ENCODE measurements around the gene HSPA9. TPM values are rescaled to one million over a fixed set of nuclear protein-coding genes. Genes with fewer than 3 reads are reported as not detected.

Gene HSPA9
- total and polyA plus RNA-seq, 9 of the 15 experiments (the other 6 are each of a cell fraction or from before 2014, with no cell fraction given) = 195 to 583 (median 514) TPM

DNA sequence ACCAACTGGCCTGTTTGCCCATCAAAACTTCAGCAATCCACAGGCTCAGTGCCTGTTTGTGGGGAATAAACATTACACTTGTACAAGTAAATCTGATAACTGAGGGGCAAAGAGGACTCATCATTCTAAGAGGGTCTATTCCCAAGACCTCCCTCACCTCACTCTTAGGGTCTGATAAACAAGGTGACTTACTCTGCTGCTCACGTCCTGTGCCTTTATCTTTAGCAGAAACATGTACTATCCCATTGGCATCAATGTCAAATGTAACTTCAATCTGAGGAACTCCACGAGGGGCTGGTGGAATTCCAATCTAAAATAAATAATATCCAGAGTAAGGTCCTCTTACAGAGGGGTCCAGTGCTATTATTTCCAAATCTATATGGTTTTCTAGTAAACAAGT, 17.5 kb downstream of the HSPA9 start (continued):
- TF ChIP-seq, protein P1, sequence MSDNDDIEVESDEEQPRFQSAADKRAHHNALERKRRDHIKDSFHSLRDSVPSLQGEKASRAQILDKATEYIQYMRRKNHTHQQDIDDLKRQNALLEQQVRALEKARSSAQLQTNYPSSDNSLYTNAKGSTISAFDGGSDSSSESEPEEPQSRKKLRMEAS (CRISPR knock-in tag; IDR thresholded peaks at IDR 0.05) = no peak
- TF ChIP-seq MTA1 (IDR thresholded peaks at IDR 0.05; ENCODE audit: borderline replicate concordance) (no peak), HDGF (IDR thresholded peaks at IDR 0.05) (no peak), KLF1 (tag; IDR thresholded peaks at IDR 0.05) (no peak), ZNF444 (CRISPR knock-in tag; IDR thresholded peaks at IDR 0.05) (no peak), TAF1 (IDR thresholded peaks at IDR 0.05; ENCODE audit: control insufficient read depth, extremely low read depth, insufficient read depth, low read length, severe bottlenecking) (no peak)

DNA sequence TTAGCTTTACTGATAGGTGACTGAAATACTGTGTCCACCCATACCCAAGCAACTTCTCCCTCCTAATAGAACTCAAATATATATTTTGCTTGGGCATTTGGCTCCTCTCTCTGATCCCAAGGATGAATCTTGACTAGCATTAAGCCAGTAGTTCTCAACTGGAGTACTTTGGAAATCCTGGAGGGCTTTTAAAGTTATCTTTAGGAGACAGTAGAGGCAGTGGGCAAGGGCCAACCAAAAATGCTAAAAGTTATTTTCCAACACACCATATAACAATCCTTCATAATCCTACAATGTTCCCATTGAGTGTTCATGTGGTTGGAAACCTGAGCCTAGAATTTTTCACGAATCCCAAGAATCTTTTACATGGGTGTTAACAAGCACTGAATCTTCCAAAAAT, 21.1 kb downstream of the HSPA9 start:
- TF ChIP-seq ZNF174 (CRISPR knock-in tag; IDR thresholded peaks at IDR 0.05) (no peak), FOXJ2 (tag; IDR thresholded peaks at IDR 0.05) (0 out of 2 replicates have a peak, but pooled peaks have one; percentile 19), PML (IDR thresholded peaks at IDR 0.05; ENCODE audit: low read length) (peak; percentile 13; the same call in 1 of the 2 replicates), POLR2AphosphoS5 (IDR thresholded peaks at IDR 0.05; ENCODE audit: control insufficient read depth, insufficient read depth, low read depth, low read length) (peak; percentile 7; the same call in 1 of the 2 replicates), HDAC2 (IDR thresholded peaks at IDR 0.05) (no peak), PRPF4 (IDR thresholded peaks at IDR 0.05; ENCODE audit: insufficient read depth, low read depth, low read length, poor library complexity, severe bottlenecking) (no peak), NFATC3 (IDR thresholded peaks at IDR 0.05) (0 out of 2 replicates have a peak, but pooled peaks have one; percentile 7), POLR2A (conservative IDR thresholded peaks at IDR 0.05) (0 out of 2 replicates have a peak, but pooled peaks have one; percentile 36)
- TF ChIP-seq, protein P2, sequence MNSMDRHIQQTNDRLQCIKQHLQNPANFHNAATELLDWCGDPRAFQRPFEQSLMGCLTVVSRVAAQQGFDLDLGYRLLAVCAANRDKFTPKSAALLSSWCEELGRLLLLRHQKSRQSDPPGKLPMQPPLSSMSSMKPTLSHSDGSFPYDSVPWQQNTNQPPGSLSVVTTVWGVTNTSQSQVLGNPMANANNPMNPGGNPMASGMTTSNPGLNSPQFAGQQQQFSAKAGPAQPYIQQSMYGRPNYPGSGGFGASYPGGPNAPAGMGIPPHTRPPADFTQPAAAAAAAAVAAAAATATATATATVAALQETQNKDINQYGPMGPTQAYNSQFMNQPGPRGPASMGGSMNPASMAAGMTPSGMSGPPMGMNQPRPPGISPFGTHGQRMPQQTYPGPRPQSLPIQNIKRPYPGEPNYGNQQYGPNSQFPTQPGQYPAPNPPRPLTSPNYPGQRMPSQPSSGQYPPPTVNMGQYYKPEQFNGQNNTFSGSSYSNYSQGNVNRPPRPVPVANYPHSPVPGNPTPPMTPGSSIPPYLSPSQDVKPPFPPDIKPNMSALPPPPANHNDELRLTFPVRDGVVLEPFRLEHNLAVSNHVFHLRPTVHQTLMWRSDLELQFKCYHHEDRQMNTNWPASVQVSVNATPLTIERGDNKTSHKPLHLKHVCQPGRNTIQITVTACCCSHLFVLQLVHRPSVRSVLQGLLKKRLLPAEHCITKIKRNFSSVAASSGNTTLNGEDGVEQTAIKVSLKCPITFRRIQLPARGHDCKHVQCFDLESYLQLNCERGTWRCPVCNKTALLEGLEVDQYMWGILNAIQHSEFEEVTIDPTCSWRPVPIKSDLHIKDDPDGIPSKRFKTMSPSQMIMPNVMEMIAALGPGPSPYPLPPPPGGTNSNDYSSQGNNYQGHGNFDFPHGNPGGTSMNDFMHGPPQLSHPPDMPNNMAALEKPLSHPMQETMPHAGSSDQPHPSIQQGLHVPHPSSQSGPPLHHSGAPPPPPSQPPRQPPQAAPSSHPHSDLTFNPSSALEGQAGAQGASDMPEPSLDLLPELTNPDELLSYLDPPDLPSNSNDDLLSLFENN (IDR thresholded peaks at IDR 0.05; ENCODE audit: low read depth in 2 of 2, low read length in 2 of 2) = 0 out of 4 replicates have a peak, but pooled peaks of 1 of the 2 experiments have one; percentile 4
- H3K27me3 ChIP-seq (ENCODE audit: control insufficient read depth in 2 of 2, insufficient read depth in 2 of 2, low read length in 2 of 2) = no peaks in the 10 kb centered on the region
- in situ Hi-C loops (cut with MboI) = no loop called here
- POLR2A ChIA-PET = interaction anchor here (1.3 to 7.8 kb wide), 4 partner anchors 10 to 21 kb away, joined by 6 to 73 read pairs (median 36); partner anchors contain the start of genes ETF1 and HSPA9
- H3K4me3 ChIP-seq = no peak overlapping the region
- H3K27ac ChIP-seq (ENCODE audit: extremely low read depth, low read depth, low read length) = no peak overlapping the region
- ATAC-seq = peak; percentile 22
- BruUV-seq (replicated peaks) = no TSS peak
- H3K4me1 ChIP-seq (replicated peaks in 1 of 2; ENCODE audit: control insufficient read depth in 2 of 2, insufficient read depth in 2 of 2, low read length in 2 of 2) = no peaks in the 10 kb centered on the region
- no peak for FAIRE-seq
- H4K20me1 ChIP-seq (replicated peaks; ENCODE audit: control insufficient read depth, insufficient read depth, low read length) = peaks cover 16% of the 10 kb centered on the region; the same call in 1 of the 2 replicates
- no peaks in the 10 kb centered on the region for H3K9me3 ChIP-seq (replicated peaks; ENCODE audit: control insufficient read depth, insufficient read depth, low read depth, low read length)
- peaks cover 13% of the 10 kb centered on the region; the same call in 2 of the 3 replicates for H3K79me2 ChIP-seq (ENCODE audit: control insufficient read depth, insufficient read depth, low read length)
- WGBS (ENCODE audit: insufficient coverage, low coverage, missing lambda C conversion rate) = 87% methylated on average over 1 of the region's 1 CpG
- DNase-seq (ENCODE audit: extremely low read depth in 1 of 4, low spot score in 3 of 4) = no peak
- no peak overlapping the region for H2AFZ ChIP-seq (ENCODE audit: low read depth, low read length)
- no peak overlapping the region for H3K9ac ChIP-seq (ENCODE audit: insufficient read depth in 1 of 2, low read depth in 2 of 2, low read length in 2 of 2)
- intact Hi-C loops (cut with micrococcal nuclease) = no loop called here
- peaks cover 63% of the 10 kb centered on the region for H3K36me3 ChIP-seq (ENCODE audit: control insufficient read depth, insufficient read depth, low read length)
- no peaks in the 10 kb centered on the region for H3K9me1 ChIP-seq (ENCODE audit: control insufficient read depth, insufficient read depth, low read length)
- CTCF ChIA-PET (ENCODE audit: low intra/inter-chr PET ratio) = no interaction called here
- H3K4me2 ChIP-seq (ENCODE audit: insufficient read depth, low read length) = no peak overlapping the region

All from K562 (cell line).